Sigmoid colon (tissue), 4 donors: ENCODE measurements around the gene LENEP.

Source experiments
- EP300 ChIP-seq, 4 donors: sonication (generic); formaldehyde crosslinking; IDR thresholded peaks; one replicate each; pipeline ENCODE4 v1.6.1; 2017; ENCODE audit warnings: antibody characterized with exemption in 4 of 4
- POLR2A ChIP-seq, 2 donors: fragments of 450-650 bp; IDR thresholded peaks; one replicate each; pipeline ENCODE4 v1.6.1; 2016; ENCODE audit warnings: antibody characterized with exemption in 2 of 2, mild to moderate bottlenecking in 2 of 2, moderate library complexity in 2 of 2
- TF ChIP-seq, protein P1 (sequence below), 4 experiments: fragments of 450-650 bp in 3 of 4; fragments of 200-600 bp in 1 of 4; IDR thresholded peaks; one replicate each; pipeline ENCODE4 v1.5.1; 2016 to 2019; ENCODE audit warnings: antibody characterized with exemption in 4 of 4, mild to moderate bottlenecking in 3 of 4, moderate library complexity in 2 of 4

- TF ChIP-seq, protein P1, sequence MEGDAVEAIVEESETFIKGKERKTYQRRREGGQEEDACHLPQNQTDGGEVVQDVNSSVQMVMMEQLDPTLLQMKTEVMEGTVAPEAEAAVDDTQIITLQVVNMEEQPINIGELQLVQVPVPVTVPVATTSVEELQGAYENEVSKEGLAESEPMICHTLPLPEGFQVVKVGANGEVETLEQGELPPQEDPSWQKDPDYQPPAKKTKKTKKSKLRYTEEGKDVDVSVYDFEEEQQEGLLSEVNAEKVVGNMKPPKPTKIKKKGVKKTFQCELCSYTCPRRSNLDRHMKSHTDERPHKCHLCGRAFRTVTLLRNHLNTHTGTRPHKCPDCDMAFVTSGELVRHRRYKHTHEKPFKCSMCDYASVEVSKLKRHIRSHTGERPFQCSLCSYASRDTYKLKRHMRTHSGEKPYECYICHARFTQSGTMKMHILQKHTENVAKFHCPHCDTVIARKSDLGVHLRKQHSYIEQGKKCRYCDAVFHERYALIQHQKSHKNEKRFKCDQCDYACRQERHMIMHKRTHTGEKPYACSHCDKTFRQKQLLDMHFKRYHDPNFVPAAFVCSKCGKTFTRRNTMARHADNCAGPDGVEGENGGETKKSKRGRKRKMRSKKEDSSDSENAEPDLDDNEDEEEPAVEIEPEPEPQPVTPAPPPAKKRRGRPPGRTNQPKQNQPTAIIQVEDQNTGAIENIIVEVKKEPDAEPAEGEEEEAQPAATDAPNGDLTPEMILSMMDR (IDR thresholded peaks at IDR 0.05), result no peak
- TF ChIP-seq POLR2A (IDR thresholded peaks at IDR 0.05) (no peak), EP300 (IDR thresholded peaks at IDR 0.05) (no peak)
Measured at GRCh38 chr1:154952664-154953063, 40.7 kb upstream of the LENEP start.
